Erythroblast (primary cell): Measurements from ENCODE around the gene GLI1.
"Not testable (repeated sequence)": the region's sequence is repeated elsewhere in the genome, so short reads cannot be mapped to it uniquely, and the experiment has no call there.

Experiments
- GATA1 ChIP-seq: IDR thresholded peaks from 2 replicates; pipeline ENCODE4 v1.6.1; 2011; ENCODE audit warnings: low read depth, mild to moderate bottlenecking, control low read depth, low read length, moderate library complexity
- POLR2A ChIP-seq: IDR thresholded peaks from 2 replicates; pipeline ENCODE4 v1.6.1; 2011; ENCODE audit warnings: mild to moderate bottlenecking, low read length

- not testable (repeated sequence) for TF ChIP-seq POLR2A, GATA1
Measured at GRCh38 chr12:57517718-57518117, 58.1 kb downstream of the GLI1 start.
